ENCODE results near the gene ZNF485.

DNA sequence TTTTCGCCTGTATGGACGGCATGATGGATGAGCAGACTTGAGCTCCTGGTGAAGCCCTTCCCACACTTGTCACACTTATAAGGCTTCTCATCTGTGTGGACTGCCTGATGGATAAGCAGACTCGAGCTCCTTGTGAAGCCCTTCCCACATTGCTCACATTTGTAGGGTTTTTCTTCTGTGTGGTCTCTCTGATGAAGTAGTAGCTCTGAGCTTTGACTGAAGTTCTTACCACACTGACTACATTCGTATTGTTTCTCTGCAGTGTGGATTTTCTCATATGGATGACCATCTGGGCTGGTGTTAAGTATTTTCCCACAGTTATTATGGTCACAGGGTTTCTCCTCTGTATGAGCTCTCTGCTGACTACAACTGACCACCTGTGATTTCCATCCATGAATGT lies 49.0 kb upstream of the ZNF485 start:
- TF ChIP-seq CTCF (conservative IDR thresholded peaks at IDR 0.05; ENCODE audit: low read depth, low read length) (no peak), EZH2 (IDR thresholded peaks at IDR 0.05; ENCODE audit: borderline replicate concordance, low read depth, low read length, poor library complexity, severe bottlenecking) (no peak)

All from A673 (cell line).